Fibroblast of peridontal ligament (primary cell): ENCODE measurements around the gene CTAGE1.
"Not testable (repeated sequence)": the region's sequence is repeated elsewhere in the genome, so short reads cannot be mapped to it uniquely, and the experiment has no call there.

ENCODE experiments used
- DNase-seq: peaks from one replicate; pipeline ENCODE4 v3.0.0-alpha.2; 2010; ENCODE audit errors: extremely low read depth

The CTAGE1 gene

DNA sequence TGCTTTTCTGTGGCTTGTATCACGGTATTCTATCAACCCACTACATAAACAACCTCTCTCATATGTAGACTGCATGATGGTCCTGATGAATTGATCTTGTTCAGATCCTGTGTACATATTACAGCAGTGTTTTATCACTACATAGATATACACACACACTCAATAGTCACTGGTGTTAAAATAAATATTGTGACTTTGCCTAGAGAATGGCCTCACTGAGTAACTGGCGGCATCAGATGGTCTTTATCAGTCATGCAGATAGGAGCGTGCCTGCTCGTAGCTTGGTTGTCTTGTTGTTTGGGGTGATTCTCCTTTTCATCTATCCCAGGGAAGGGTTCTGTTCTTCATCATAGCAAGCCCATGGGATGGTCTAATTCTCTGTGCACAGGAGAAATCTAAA lies 18.4 kb upstream of the CTAGE1 start:
- no peak for DNase-seq

DNA sequence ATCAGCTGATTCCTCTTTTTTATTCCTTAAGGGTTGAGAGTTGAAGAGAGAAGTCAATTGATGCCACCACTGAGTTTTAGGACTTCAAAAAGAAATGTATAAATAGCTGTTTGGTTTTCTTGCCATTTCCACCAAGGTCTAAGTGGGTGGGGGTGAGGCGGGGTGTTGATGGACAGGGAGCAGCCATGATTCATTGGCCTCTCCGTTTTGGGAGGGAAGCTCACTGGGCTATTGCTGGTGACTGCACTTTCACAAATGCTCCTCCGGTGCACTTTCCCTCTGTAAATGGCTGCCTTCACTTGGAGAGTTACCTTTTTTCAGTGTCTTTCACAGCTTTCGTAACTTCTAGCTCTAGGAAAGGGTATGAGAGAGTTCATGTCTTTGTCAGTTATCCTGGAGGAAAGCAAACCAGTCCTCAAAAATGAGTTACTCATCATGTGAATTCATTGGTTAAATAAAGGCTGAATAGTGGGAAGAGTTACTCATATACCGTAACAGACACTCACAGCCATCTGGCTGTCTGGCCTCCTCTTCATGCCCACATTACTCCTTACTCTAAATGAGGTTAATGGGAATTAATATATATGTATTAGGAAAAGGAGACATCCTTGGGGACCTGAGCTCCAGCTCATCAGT lies 17.4 kb upstream of the CTAGE1 start:
- peak; percentile 58 for DNase-seq

DNA sequence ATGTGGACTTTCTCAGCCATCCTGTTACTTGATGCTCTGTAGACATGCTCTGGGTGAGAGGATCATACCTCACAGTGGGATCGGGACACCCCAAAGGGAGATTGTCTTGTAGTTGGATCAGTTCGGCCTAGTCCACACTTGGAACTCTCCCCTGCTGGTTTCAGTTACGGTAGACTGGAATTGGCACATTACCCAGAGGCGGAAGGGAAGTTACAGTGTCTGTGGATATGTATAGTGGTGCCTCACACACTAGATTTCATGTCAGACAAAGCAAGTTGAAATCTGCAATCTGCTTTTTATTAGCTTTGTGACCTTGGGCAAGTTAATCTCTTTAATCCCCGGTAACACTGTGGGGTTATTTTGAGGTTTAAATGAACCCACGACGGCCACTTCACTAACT lies 16.2 kb upstream of the CTAGE1 start:
- peak; percentile 80 for DNase-seq

DNA sequence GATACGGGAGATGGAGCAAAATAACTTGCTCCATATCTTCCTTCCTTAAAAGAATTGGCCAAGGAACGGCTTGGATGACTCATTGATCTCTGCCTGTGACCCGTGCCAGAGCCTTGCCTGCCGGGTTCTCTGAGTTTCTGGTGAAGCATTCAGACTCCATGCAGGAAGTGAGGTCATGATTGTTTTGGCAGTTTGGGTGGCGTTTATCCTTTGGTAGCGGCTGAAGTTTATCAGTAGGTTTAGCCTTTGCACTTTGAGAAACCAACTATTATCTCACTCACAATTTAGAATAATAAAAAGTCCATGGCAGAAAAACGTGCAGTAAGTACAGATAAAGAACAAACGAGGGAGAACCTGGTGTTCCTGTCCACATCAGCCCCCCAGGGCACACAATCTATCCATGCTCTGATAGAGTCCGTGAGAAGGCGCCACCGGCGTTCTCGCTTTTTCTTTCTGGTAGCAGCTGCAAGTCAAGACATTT lies 15.0 kb upstream of the CTAGE1 start:
- DNase-seq = peak; percentile 84

DNA sequence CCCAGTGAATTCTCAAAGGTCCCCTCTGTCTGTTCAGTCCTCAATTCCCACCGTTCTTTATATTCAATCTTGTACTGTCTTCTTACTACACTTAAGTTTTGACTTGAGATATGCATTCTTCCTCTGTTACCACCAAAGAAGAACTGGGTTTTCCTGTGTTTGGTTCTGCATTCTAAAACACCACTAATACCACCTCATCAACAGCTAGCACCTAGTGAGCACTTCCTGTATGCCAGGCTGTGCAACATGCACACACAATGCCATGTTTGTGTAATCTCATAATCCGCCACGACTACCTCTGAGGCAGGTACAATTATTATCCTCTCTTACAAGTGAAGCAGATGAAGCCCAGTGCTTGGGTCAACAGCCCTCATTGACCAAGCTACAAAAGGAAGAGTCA lies 11.8 kb upstream of the CTAGE1 start:
- no peak for DNase-seq

DNA sequence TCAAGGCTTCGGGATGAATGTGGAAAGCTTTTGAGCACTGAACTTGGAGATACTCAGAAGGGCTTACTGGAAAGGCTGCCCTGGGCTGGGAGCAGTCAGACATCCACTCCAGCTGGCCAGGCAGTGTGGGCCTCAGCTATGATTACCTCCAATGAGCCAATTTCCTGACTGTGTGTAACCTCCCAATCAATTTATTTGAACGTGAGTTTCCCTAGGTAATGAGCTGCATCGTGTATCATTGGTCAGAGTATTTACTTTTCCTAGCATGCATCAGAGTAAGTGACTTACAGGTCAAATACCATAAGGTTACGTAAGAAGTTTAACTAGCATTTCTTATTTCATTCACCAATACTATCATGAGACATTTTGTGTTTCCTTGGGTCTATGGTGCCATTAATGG lies 11.0 kb upstream of the CTAGE1 start:
- peak; percentile 33 for DNase-seq

DNA sequence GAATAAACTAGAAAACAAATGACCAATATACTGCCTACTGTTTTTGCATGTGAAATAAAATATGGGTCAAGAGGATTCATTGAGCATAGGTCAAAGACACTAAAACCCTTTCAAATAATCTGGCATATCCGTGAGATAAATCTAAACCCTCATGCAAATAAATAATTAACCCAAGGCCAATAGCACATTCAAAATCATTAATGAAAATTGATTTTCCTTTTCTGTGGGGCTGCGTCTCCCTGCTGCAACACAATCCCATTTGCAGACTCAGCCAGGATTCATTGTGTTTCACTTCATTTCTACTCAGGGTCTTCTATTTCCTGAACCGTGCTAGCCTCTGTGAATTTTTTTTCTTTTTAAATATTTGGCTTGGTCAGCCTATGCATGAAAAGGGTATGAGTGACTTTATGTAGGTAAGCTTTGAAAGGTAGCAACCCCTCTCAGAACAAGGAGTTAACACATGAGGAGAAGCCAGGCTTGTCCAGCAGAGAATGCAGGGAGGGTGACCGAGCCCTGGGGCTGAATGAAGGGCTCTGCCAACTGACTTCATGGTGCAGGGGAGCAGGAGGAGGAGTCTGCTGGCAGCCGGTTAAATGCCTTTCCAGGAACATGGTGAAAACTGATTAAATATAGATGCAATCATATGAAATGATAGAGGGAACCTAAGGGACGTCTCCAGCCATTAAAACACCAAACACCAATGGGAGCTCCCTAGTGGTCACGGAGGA lies 10.3 kb upstream of the CTAGE1 start:
- no peak for DNase-seq

DNA sequence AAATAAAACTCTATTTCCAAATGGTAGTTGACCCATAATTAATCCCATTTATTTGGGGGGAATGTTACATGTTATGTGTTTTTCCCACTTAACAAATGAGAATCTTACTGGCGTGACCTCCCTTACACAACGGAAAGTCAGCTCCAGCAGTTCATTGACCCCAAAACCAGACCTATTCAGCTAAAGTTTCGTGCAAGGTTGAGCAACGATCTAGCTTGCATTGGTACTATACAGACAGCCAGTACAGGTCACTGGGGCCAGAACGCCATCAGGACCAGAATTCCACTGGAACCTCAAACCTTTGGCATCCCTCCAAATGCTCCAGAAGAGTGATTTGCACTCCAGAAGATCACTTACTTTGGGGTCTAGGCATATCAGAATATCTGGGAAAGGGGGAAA lies 6.8 kb upstream of the CTAGE1 start:
- DNase-seq = no peak

DNA sequence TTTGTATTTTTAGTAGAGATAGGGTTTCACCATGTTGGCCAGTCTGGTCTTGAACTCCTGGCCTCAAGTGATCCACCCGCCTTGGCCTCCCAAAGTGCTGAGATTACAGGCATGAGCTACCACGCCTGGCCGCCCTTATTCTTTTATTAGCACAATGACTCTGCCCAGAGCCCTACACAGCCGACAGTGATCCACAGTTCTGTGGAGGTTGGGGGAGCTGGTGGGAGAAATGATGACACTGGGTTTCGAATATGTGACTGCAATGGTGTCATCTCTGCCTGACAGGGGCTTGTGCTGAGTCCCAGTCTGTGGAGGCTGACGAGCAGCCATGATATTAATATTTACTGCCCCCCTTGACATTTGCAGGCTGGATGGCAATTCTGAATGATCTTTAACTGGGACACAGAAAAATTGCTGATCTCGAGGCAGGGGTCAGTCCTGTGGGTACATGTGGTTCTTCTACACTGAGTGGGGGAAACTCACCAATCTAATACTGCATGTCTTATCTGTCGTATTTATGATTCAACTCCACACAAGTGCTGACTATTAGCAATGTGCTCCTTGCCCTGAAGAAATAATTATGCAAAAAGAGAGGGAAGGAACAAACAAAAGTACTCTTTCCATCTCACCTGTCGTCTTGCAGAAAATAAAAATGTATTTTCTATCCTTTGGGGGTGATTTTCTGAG lies 6.3 kb upstream of the CTAGE1 start:
- no peak for DNase-seq

DNA sequence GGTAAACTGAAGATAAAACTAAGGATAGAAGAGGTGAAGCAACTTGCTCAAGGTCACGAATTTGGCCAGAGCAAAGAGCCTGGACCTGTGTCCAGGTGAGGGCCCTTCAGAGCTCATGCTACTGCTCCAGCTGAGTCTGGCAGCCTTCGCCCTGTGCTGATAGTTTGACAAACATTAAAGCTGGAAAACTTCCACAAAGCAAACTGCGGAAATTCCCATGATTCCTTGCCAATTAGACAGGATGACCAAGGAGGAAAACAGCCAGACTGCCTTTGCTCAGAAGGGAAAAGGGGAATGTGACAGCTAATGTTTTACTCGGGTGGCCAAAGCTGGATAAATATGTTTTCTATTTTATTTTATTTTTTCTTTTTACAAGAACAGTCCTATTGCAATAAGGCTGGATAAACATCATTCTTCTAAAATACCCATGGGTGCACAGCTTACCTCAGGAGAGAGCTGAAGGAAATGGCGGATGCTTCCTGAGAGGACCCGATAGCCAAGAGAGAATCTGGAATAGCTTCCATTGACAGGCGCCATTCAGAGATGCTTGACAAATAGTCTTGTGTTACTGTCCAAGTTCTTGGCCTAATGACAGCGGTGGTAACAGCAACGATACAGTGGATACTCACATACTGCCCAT lies 5.3 kb upstream of the CTAGE1 start:
- DNase-seq = no peak

DNA sequence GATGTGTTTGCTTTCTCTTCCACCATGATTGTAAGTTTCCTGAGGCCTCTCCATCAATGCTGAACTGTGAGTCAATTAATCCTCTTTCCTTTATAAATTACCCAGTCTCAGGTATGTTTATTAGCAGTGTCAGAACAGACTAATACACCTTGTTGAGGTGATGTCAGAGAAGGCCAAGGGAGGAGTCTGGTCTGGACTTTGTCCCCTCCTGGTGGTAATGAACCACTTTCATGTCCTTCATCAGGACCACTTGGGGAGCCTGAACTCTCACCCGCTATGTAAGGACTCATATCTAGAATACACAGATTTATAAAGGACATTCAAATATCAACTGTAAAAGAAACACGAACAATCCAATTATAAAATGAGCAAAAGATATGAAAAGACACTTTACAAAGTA lies 2.9 kb upstream of the CTAGE1 start:
- no peak for DNase-seq

DNA sequence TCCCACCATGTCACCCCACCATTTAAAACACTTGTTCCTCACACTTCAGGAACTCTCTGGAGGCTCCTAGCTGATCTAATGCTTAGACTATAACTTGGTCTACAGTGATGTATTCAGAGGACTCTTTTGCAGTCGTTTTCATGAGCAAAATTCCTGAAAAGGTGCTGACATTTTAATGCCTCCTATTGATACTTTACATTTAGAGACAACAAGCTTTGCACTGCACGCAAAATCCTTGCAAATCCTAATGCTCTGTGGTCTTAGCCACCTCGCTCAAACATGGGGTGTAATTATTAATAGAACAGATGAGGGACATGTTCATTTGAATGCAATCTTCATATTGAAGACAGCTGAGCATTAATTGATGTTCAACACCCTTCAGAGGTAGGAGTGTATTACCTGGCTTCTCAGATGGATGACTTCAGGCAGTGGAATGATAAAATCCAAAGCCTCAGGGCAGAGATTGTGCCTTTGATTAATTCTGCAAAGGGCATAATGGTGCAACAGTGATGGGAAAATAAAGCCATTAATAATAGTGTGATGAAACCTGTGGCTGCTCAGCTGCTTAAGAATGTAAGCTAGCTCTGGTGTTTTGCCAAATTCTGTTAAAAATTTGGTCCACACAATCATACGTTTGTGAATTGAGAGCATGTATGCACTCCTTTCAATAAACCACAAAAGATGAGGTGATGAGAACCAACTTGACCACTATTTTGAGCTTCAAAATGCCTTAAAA lies 5.4 kb downstream of the CTAGE1 start:
- DNase-seq = no peak

DNA sequence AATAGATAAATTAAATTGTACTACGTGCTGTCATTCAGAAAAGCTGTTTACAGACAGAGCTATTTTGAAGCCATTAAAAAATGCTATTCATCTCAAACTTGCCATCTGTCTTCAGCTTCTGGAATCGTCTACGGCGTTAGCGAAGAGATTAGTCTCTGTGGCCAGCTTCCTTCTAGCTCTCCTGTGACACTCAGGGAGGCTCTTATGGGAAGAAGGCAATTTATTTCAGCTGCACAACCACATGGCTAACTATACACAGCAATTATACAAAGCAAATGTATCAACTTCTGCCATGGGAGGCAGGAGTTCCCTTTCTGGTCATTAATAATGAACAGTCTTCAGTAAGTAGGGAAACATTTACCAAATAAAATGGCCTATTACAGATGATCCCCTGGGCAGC lies 6.3 kb downstream of the CTAGE1 start:
- no peak for DNase-seq

DNA sequence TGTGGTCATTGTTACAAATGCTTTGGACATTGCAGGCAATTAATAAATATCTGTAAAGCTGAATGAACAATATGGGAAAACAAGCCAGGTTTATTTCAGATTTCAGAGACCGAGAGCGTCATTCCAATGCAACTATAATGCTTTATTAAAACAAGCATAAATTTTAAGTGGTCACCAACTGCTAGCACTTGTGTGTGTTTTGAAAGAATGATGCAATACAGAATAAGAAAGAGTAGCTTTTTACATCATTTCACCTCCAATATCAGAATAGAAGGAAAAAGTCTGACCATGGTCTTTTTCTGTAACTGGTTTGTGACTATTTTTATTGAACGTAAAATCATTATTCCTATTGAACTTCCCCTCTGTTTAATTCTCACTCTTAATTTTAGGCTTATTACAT lies 7.6 kb downstream of the CTAGE1 start:
- no peak for DNase-seq

DNA sequence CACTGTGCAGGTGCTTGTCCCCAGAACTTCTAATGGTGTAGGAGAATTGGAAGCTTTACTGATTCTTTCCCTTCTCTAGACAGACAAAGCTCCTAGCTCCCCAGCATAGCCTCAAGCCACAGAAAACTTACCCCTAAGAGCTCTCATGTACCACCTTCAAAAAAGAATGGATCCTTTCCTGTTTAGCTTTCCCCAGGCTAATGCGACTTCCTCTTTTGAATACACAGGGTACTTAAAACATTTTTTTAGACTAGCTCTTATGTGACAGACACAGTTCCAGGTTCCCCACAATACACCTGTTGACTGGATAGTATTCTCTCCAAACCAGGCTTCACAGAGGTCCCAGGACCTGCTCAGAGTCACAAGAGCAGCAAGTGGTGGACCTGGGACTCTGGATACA lies 8.3 kb downstream of the CTAGE1 start:
- DNase-seq = no peak

DNA sequence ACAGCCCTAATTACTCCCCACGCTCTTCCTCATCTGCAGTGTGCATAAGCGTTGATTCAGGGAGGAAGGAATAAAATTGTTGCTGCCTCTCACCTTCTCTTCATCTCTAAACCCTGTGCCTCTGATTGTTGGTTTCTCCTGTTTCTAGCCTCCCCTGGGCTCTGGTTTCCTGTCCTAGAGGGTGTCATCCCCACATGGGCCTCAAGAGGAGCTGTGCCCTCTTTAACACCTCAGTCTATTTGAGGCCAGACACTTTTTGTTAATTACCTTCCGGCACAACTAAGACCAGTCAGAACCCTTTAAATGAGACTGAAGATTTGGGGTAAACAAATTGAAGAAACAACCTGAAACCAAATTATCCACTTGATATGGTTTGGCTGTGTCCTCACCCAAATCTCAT lies 9.7 kb downstream of the CTAGE1 start:
- no peak for DNase-seq

DNA sequence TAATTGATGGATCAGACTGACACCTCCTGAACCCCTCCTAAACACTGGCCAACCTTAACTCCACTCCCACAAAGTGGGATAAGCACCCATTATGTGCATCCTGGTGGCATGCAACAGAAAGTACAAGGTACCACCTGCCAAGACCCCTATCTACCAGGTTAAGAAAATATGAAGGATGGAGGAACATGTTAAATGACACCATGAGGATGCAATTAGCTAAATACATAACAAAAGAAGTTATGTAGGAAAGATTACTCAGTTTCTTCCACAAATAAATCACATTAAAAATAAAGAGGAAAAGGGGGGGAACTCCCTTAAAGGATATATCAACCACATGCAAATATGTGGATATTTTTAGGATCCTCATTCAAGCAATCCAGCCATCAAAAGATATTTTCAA lies 12.6 kb downstream of the CTAGE1 start:
- no peak for DNase-seq

DNA sequence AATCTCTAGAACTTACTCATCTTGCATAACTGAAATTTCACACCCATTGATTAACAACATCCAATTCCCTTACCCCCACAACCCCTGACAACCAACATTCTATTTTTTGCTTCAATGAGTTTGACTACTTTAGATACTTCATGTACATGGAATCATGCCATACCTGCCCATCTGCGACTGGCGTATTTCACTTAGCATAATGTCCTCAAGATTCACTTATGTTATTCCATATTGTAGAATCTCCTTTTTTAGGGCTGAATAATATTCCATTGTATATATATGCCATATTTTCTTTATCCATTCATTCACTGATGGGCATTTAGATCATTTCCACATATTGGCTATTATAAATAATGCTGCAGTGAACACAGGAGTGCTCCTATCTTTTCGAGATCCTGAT lies 13.8 kb downstream of the CTAGE1 start:
- DNase-seq = no peak

DNA sequence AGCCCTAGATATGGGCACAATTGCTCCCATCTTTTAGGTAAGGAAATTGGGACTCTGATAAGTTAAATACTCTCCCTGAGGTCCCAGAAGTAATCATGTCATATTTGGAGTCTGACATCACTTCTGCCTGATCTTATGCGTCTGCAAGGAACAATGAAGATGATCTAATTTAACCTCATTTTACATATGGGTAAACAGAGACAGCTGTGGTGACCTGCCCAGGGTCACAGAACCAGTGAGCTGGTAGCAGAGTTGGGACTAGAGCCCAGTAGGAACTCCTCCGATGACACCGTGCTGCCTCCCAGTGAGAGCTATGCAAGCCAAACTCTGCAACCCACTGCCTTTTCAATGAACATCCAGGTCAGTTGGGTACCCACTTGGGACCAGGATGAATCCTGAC lies 17.8 kb downstream of the CTAGE1 start:
- DNase-seq = no peak

DNA sequence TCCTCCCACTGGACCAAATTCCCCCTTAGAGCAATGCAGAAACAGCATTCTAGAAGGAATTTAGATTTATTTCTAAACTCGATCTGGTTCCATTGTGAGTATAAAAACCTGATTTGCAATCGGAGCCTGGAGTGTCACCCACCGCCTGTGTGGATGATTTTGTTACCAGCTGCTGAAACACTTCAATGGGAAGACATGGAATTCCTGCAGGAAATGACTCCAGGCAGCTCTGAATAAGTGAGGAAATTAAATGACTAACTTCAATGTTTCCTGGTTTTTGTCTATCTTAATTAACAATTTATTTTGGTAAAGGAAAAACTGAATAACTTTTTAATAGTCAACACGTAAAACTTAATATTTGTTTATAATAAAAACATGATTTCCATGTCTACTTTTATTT lies 19.3 kb downstream of the CTAGE1 start:
- DNase-seq = no peak

DNA sequence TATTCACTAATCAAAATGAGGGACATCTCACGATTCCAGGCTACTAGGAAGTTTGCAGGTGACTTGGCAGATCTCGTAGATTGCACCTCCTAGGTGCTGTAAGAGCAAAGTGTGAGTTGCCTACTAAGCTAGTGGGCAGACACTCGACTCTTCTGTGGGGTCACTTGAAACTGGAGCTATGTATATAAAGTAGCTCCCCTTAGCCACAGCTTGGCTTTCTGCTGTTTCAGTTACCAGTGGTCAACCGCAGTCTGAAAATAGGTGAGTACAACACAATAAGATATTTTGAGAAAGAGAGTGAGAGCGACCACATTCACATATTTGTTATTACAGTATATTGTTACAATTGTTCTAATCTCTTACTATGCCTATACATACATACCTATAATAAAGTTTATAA lies 23.3 kb downstream of the CTAGE1 start:
- DNase-seq = no peak

DNA sequence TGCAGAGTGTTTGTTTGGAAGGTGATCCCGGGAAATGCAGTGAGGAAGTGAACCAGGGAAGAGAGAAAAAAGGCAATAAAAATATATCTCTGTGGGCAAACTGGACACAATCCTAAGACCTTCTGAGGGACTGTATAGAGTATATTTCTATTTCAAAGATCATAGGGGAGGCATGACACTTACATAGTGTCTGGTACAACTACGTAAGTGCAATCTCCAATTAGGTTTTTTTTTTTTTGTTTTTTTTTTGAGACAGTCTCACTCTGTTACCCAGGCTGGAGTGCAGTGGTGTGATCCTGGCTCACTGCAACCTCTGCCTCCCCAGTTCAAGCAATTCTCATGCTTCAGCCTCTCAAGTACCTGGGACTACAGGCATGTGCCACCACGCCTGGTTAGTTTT lies 24.6 kb downstream of the CTAGE1 start:
- not testable (repeated sequence) for DNase-seq
